Panc1 (cell line): ENCODE results near the gene APOL2. TPM values are rescaled to one million over a fixed set of nuclear protein-coding genes. Genes with fewer than 3 reads are reported as not detected.
"Not testable (repeated sequence)": the region's sequence is repeated elsewhere in the genome, so short reads cannot be mapped to it uniquely, and the experiment has no call there.

Experiments
- ATAC-seq: fragments of 200-7000 bp; cut with Tn5 transposase; 2 replicates; pipeline ENCODE4 v1.9.1; 2020; ENCODE audit warnings: mild to moderate bottlenecking, moderate library complexity
- BruUV-seq: library from RNA; stranded (reverse); fragments of 400-500 nt; replicated peaks from 2 replicates; lab custom pipeline; 2021; lab: Mats Ljungman, UMichigan
- CTCF ChIA-PET: fragments of 300-600 bp; sonication (Branson Sonifier 250); formaldehyde crosslinking; loops from one replicate; lab custom pipeline; 2022; ENCODE audit warnings: antibody characterized with exemption; lab: Charles Lee
- POLR2A ChIA-PET: fragments of 300-600 bp; sonication (Branson Sonifier 250); formaldehyde crosslinking; loops from one replicate; lab custom pipeline; 2022; ENCODE audit warnings: antibody characterized with exemption; lab: Charles Lee
- DNase-seq: peaks from one replicate; pipeline ENCODE4 v3.0.0-alpha.2; 2010; ENCODE audit warnings: low read depth, low spot score
- H3K27ac ChIP-seq: 2 replicates; pipeline ENCODE4 v1.5.1; 2011; ENCODE audit warnings: mild to moderate bottlenecking, low read length, inconsistent platforms
- H3K27me3 ChIP-seq: fragments of 200-500 bp; sonication (Bioruptor generic); 2 replicates; pipeline ENCODE4 v1.6.0; 2014; ENCODE audit warnings: low read length, inconsistent platforms; ENCODE audit not compliant: control insufficient read depth, insufficient read depth
- H3K36me3 ChIP-seq: fragments of 200-500 bp; sonication (Bioruptor generic); 2 replicates; pipeline ENCODE4 v1.5.1; 2014; ENCODE audit warnings: inconsistent platforms, mild to moderate bottlenecking, low read length, moderate library complexity; ENCODE audit not compliant: control insufficient read depth, insufficient read depth
- H3K4me1 ChIP-seq: 2 replicates; pipeline ENCODE4 v1.5.1; 2011; ENCODE audit warnings: inconsistent platforms, mild to moderate bottlenecking, low read length, moderate library complexity; ENCODE audit not compliant: control insufficient read depth, insufficient read depth
- H3K4me3 ChIP-seq, 2 experiments: 2 replicates each; pipeline ENCODE4 v1.5.1; 2011 to 2012; ENCODE audit warnings: low read depth in 2 of 2, low read length in 2 of 2, mild to moderate bottlenecking in 2 of 2, inconsistent platforms in 1 of 2, moderate library complexity in 1 of 2
- H3K9me3 ChIP-seq: fragments of 200-500 bp; sonication (Bioruptor generic); 2 replicates; pipeline ENCODE4 v1.5.1; 2014; ENCODE audit warnings: low read depth, mild to moderate bottlenecking, inconsistent platforms, low read length, moderate library complexity; ENCODE audit not compliant: control insufficient read depth, insufficient read depth
- POLR2AphosphoS5 ChIP-seq: IDR thresholded peaks from 2 replicates; pipeline ENCODE4 v1.6.1; 2012; ENCODE audit warnings: mild to moderate bottlenecking, low read depth, low read length, moderate library complexity
- SIN3A ChIP-seq: IDR thresholded peaks from 2 replicates; pipeline ENCODE4 v1.6.1; 2012; ENCODE audit warnings: low read depth, mild to moderate bottlenecking, low read length, moderate library complexity, borderline replicate concordance; ENCODE audit not compliant: insufficient read depth
- TCF7L2 ChIP-seq: IDR thresholded peaks from 2 replicates; pipeline ENCODE4 v1.6.1; 2011; ENCODE audit warnings: mild to moderate bottlenecking, low read depth, low read length, inconsistent platforms
- in situ Hi-C: cut with HindIII; loops from 2 replicates; pipeline ENCODE4 v1.10.0; 2016; ENCODE audit warnings: low sequenced_read_pairs, low pct_unique_long_range_greater_than_20kb
- intact Hi-C: fragments of 100-400 bp; cut with micrococcal nuclease; formaldehyde crosslinking; loops from one replicate; pipeline ENCODE4 v1.10.0; 2022; ENCODE audit not compliant: unreplicated experiment
- total RNA-seq: library from RNA; stranded (reverse); gene quantifications from one replicate; pipeline ENCODE4 v1.2.1, GENCODE V29; 2021; ENCODE audit not compliant: unreplicated experiment
- TF ChIP-seq, protein P1 (sequence below): fragments of 450-650 bp; IDR thresholded peaks from 2 replicates; pipeline ENCODE4 v1.5.1; 2017; ENCODE audit warnings: mild to moderate bottlenecking
- TF ChIP-seq, protein P2 (sequence below), 2 experiments: IDR thresholded peaks; 2 replicates each; pipeline ENCODE4 v1.6.1; 2011 to 2012; ENCODE audit warnings: low read depth in 2 of 2, control low read depth in 1 of 2, low read length in 1 of 2, mild to moderate bottlenecking in 1 of 2, moderate library complexity in 1 of 2; ENCODE audit not compliant: insufficient read depth in 1 of 2

APOL2 gene
- total RNA-seq, 1 experiment from 2014 or later: 34.4 TPM

DNA sequence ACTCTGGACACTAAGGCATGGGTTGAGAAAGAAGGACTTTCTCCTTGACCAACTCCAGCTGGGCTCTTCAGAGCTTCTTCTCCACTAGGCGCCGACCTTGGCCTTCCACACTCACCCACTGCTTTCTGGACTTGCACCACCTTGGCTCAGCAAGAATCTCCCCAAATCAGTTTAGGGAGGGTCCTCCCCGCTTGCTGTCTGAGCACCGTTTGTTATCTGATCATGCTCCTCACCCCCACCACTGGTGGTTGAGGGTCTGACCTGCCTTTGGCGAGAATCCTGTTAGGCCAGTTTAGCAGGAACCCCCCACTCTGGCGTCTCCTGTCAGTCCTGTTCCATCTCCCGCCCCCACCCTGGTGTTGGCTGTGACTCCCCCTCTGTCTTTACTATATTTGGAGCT lies 10.4 kb downstream of the APOL2 start:
- ATAC-seq (no peak), DNase-seq (no peak)
- ChIA-PET POLR2A (no interaction called here), CTCF (no interaction called here)
- Histone ChIP-seq H3K27me3 (no peaks in the 10 kb centered on the region), H3K9me3 (no peaks in the 10 kb centered on the region), H3K4me3 (no peak overlapping the region), H3K4me1 (no peaks in the 10 kb centered on the region), H3K27ac (no peak overlapping the region), H3K36me3 (no peaks in the 10 kb centered on the region)
- in situ Hi-C loops (no loop called here), intact Hi-C loops (no loop called here)
- TF ChIP-seq TCF7L2: no peak
- TF ChIP-seq, protein P1, sequence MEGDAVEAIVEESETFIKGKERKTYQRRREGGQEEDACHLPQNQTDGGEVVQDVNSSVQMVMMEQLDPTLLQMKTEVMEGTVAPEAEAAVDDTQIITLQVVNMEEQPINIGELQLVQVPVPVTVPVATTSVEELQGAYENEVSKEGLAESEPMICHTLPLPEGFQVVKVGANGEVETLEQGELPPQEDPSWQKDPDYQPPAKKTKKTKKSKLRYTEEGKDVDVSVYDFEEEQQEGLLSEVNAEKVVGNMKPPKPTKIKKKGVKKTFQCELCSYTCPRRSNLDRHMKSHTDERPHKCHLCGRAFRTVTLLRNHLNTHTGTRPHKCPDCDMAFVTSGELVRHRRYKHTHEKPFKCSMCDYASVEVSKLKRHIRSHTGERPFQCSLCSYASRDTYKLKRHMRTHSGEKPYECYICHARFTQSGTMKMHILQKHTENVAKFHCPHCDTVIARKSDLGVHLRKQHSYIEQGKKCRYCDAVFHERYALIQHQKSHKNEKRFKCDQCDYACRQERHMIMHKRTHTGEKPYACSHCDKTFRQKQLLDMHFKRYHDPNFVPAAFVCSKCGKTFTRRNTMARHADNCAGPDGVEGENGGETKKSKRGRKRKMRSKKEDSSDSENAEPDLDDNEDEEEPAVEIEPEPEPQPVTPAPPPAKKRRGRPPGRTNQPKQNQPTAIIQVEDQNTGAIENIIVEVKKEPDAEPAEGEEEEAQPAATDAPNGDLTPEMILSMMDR: no peak
- TF ChIP-seq POLR2AphosphoS5: no peak
- TF ChIP-seq SIN3A: no peak
- TF ChIP-seq, protein P2, sequence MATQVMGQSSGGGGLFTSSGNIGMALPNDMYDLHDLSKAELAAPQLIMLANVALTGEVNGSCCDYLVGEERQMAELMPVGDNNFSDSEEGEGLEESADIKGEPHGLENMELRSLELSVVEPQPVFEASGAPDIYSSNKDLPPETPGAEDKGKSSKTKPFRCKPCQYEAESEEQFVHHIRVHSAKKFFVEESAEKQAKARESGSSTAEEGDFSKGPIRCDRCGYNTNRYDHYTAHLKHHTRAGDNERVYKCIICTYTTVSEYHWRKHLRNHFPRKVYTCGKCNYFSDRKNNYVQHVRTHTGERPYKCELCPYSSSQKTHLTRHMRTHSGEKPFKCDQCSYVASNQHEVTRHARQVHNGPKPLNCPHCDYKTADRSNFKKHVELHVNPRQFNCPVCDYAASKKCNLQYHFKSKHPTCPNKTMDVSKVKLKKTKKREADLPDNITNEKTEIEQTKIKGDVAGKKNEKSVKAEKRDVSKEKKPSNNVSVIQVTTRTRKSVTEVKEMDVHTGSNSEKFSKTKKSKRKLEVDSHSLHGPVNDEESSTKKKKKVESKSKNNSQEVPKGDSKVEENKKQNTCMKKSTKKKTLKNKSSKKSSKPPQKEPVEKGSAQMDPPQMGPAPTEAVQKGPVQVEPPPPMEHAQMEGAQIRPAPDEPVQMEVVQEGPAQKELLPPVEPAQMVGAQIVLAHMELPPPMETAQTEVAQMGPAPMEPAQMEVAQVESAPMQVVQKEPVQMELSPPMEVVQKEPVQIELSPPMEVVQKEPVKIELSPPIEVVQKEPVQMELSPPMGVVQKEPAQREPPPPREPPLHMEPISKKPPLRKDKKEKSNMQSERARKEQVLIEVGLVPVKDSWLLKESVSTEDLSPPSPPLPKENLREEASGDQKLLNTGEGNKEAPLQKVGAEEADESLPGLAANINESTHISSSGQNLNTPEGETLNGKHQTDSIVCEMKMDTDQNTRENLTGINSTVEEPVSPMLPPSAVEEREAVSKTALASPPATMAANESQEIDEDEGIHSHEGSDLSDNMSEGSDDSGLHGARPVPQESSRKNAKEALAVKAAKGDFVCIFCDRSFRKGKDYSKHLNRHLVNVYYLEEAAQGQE (IDR thresholded peaks at IDR 0.05; ENCODE audit: insufficient read depth in 1 of 2, low read depth in 2 of 2, low read length in 1 of 2): no peak
- BruUV-seq: no TSS peak

DNA sequence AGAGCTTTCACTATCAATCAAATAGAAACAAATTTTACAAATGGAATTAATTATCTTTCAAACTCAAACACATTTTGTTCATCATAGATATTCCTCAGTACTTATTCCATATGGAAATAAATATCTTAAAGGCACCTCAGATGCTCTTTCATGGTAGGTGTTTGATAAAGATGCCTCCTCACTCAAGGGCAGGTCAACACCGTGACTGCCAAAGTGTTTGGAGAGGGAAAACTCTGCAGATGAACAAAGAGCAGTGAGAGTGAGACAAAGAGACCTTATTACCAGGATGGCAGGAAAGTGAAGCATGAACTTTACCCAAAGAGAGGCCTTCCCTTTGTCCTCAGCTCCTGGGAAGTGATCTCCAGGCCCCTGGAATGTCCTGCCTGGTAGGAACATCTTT lies 11.0 kb downstream of the APOL2 start:
- POLR2A ChIA-PET, DNase-seq, H3K27ac ChIP-seq, H3K27me3 ChIP-seq, H3K9me3 ChIP-seq, H3K4me1 ChIP-seq, intact Hi-C loops, ATAC-seq, in situ Hi-C loops, H3K36me3 ChIP-seq, BruUV-seq, H3K4me3 ChIP-seq, CTCF ChIA-PET: not testable (repeated sequence)

DNA sequence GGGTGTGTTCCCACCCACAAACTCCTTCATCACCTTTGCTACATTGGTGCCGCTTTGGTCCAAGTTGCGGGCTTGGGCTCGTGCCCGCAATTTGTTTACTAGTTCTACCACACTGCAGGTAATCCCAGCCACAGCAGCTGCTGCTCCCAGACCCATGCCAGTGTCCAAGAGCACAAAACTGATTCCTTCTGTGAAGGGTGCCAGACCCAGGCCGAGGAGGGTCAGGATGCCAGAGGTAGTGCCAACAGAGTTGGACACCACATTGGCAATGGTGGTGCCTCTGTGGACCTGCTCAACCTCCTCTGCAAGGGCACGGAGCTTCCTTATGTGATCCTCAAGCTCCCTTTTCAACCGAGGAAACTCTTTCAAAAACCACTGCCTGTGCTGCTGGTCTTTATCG lies 11.5 kb downstream of the APOL2 start:
- no peaks in the 10 kb centered on the region for H3K27me3 ChIP-seq
- intact Hi-C loops (no loop called here), in situ Hi-C loops (no loop called here)
- H3K4me3 ChIP-seq: no peak overlapping the region
- CTCF ChIA-PET: no interaction called here
- DNase-seq (no peak), ATAC-seq (no peak)
- POLR2A ChIA-PET: no interaction called here
- no peaks in the 10 kb centered on the region for H3K4me1 ChIP-seq
- no peak overlapping the region for H3K27ac ChIP-seq
- TF ChIP-seq, protein P2 (IDR thresholded peaks at IDR 0.05; ENCODE audit: insufficient read depth in 1 of 2, low read depth in 2 of 2, low read length in 1 of 2): no peak
- TF ChIP-seq TCF7L2: no peak
- TF ChIP-seq, protein P1: no peak
- no peak for TF ChIP-seq SIN3A
- no peaks in the 10 kb centered on the region for H3K9me3 ChIP-seq
- H3K36me3 ChIP-seq: no peaks in the 10 kb centered on the region
- BruUV-seq: no TSS peak
